Motor neuron (in vitro differentiated cells): Measurements from ENCODE around the gene TMEM154. TPM values are rescaled to one million over a fixed set of nuclear protein-coding genes. Genes with fewer than 3 reads are reported as not detected.

Experiments used
- ATAC-seq, 8 experiments: fragments of 200-7000 bp; cut with Tn5 transposase; replicated peaks in 6 of 8; 2 replicates each; pipeline ENCODE4 v1.8.0; 2021; ENCODE audit warnings: mild to moderate bottlenecking in 8 of 8, moderate library complexity in 8 of 8
- H3K27ac ChIP-seq, 2 donors: fragments of 250-450 bp; sonication (Bioruptor Pico); 2 replicates each; pipeline ENCODE4 v1.9.0; 2021; ENCODE audit warnings: antibody characterized with exemption in 2 of 2, mild to moderate bottlenecking in 2 of 2, moderate library complexity in 1 of 2
- H3K4me1 ChIP-seq, 2 donors: fragments of 250-450 bp; sonication (Bioruptor Pico); replicated peaks in 1 of 2; 2 replicates each; pipeline ENCODE4 v1.6.1; 2021; ENCODE audit warnings: antibody characterized with exemption in 2 of 2, mild to moderate bottlenecking in 2 of 2, moderate library complexity in 1 of 2
- H3K4me3 ChIP-seq, 5 donors: fragments of 250-450 bp; sonication (Bioruptor Pico); 2 replicates each; pipeline ENCODE4 v1.9.0; 2021; ENCODE audit warnings: antibody characterized with exemption in 5 of 5, mild to moderate bottlenecking in 5 of 5, moderate library complexity in 4 of 5
- WGBS, 10 experiments: fragments of 450-650 bp; shearing (Covaris generic); methylation state at CpG; one replicate each; pipeline ENCODE4 v1.0.0; 2022; 5-methylcytosine and 5-hydroxymethylcytosine counted together
- in situ Hi-C, 9 experiments: fragments of 400-800 bp; cut with MboI; loops; one replicate each; pipeline ENCODE4 v1.15.0; 2021; ENCODE audit warnings: low sequenced_read_pairs in 9 of 9, low pct_unique_long_range_greater_than_20kb in 2 of 9; ENCODE audit not compliant: unreplicated experiment in 9 of 9
- total RNA-seq, 8 experiments: library from RNA; unstranded; fragments of 300-600 nt; gene quantifications; 2 replicates each; pipeline versions ENCODE4 v1.2.3 to v1.2.4, GENCODE V29; 2022

TMEM154 gene
- 1 to 10 TPM in 2 of 8 experiments, under 1 TPM in 6; 0.04 to 4.3 (median 0.23) TPM for total RNA-seq

DNA sequence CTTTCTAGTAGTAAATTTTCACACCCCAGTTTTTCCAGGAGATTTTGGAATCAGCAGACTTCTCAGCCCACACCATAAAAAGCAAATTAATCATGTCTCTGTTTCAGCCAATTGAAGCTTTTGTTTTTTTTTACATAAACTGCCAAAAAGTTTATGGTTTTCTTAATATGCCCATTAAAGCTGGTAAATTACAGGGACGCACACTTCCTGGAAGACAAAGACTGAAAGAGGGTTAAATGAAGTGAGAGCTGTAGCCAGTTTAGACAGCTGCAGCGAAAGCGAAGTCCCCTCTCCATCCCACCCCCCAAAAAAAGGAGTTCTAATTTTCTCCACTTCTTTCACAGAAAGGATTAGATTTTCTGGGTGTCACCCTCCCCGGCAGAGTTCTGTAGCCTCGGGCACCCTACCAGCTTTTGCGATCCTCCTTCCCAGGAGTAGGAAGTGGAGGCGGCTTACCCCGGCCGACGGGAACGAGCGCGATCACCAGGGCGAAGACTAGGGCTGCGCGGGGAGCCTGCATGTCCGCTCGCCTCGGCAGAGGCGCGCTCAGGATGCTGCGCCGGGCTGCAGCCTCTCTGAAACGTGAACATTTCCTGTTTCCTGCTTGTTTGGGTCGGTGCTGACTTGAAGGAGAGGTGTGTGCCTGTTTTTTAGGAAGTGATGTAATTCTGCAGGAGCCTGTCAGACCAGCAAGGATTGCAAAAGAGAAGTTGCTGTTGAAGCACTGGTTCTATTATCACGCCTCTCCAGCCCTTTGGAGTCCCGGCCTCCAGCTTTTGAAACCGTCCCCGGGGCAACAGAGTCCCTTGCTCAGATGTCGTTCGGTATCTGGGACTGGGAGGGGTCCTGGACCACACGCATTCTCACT lies at the start of gene TMEM154:
TMEM154 (minus strand) TSS at position 584 of the 868 bp plus-strand sequence; CDS start at position 520, 64 bp downstream.
- peak; percentile 69 to 96 (median 84) for ATAC-seq
- 0 to 27% (median 3%) methylated on average over 1 to 24 of the region's 32 CpGs for WGBS, 10 experiments
- in situ Hi-C loops = no loop called here
- H3K4me1 ChIP-seq = peaks cover 17 to 21% of the 10 kb centered on the region in 2 donors
- H3K4me3 ChIP-seq = peak within 1 kb of the TSS; percentile 17 to 39 (median 31)
- no peak within 1 kb of the TSS for H3K27ac ChIP-seq

DNA sequence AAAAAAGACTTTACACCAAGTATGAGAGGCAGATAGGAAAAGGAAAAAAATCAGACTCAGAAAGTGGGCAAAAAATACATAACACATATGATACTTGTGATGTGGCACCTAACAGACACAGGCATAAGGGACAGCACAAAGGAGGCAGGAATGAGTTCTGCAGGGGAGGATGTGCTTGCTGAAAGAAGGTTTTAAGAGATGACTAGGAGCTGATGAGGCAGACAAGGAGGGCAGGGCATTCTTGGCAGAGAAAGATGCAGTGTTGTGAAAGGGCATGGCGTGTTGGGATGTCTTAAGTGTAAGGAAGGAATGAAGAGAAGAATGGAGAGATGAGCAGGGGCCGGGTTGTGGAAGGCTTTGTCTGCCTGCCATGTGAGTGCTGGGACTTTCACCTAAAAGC lies 49.7 kb upstream of the TMEM154 start:
- Histone ChIP-seq H3K4me3 (no peak overlapping the region), H3K4me1 (no peaks in the 10 kb centered on the region), H3K27ac (no peak overlapping the region)
- peak in 2 of 8 experiments; percentile 40 to 56 for ATAC-seq
- WGBS, 10 experiments = 0 to 50% (median 40%) methylated on average over 1 to 2 of the region's 2 CpGs; no CpG with 5 or more reads in 1 of the 10 experiments
- in situ Hi-C loops = loop anchor here in 2 of 9 experiments (25.0 kb wide), 1 partner anchor 217 kb away; no protein-coding TSS in a partner anchor

GRCh38 chr4:152728343-152728742 lies 48.5 kb upstream of the TMEM154 start:
- in situ Hi-C loops = loop anchor here in 2 of 9 experiments (25.0 kb wide), 1 partner anchor 216 kb away; no protein-coding TSS in a partner anchor
- Histone ChIP-seq H3K4me3 (no peak overlapping the region), H3K4me1 (no peaks in the 10 kb centered on the region), H3K27ac (no peak overlapping the region)
- 60% methylated on average over 1 of the region's 1 CpG; no CpG with 5 or more reads in 8 of the 10 experiments for WGBS, 10 experiments
- ATAC-seq = no peak

- 0 to 100% (median 61%) methylated on average over 1 of the region's 1 CpG; no CpG with 5 or more reads in 4 of the 10 experiments for WGBS, 10 experiments
- no peak for ATAC-seq
- in situ Hi-C loops = loop anchor here in 2 of 9 experiments (25.0 kb wide), 1 partner anchor 215 kb away; no protein-coding TSS in a partner anchor
Observed at GRCh38 chr4:152727784-152728183, 48.0 kb upstream of the TMEM154 start.

DNA sequence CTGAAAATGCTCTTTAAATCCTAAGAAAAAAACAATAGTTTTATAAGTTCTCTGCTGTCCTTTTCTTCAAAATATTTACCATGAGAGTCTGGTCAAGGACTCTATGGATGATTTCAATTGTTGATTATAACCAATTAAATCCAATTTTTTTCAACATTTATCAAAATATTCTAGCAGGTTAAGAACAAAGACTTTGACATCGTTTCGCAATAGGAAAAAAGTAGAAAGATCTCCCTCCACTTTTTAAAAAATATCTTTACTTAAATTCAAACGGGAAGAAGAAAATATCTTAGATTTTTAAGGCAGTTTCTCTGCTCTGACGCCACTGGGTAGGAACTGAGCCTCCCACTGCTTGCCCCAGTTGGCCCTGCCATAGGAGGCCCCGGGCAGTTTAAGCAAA lies 44.7 kb upstream of the TMEM154 start:
- no peak for ATAC-seq
- Histone ChIP-seq H3K27ac (no peak overlapping the region), H3K4me1 (no peaks in the 10 kb centered on the region), H3K4me3 (no peak overlapping the region)
- 25 to 100% (median 68%) methylated on average over 1 to 5 of the region's 5 CpGs for WGBS, 10 experiments
- in situ Hi-C loops = no loop called here

More at GRCh38 chr4:152727784-152728183, 48.0 kb upstream of the TMEM154 start:
- no peak overlapping the region for H3K4me3 ChIP-seq
- no peak overlapping the region for H3K27ac ChIP-seq
- no peaks in the 10 kb centered on the region for H3K4me1 ChIP-seq

- Histone ChIP-seq H3K4me3 (no peak overlapping the region), H3K4me1 (no peaks in the 10 kb centered on the region), H3K27ac (no peak overlapping the region)
- WGBS, 10 experiments = 0 to 90% (median 48%) methylated on average over 2 to 3 of the region's 3 CpGs; no CpG with 5 or more reads in 1 of the 10 experiments
- ATAC-seq = no peak
- in situ Hi-C loops = no loop called here
Observed at GRCh38 chr4:152723236-152723635, 43.4 kb upstream of the TMEM154 start.

DNA sequence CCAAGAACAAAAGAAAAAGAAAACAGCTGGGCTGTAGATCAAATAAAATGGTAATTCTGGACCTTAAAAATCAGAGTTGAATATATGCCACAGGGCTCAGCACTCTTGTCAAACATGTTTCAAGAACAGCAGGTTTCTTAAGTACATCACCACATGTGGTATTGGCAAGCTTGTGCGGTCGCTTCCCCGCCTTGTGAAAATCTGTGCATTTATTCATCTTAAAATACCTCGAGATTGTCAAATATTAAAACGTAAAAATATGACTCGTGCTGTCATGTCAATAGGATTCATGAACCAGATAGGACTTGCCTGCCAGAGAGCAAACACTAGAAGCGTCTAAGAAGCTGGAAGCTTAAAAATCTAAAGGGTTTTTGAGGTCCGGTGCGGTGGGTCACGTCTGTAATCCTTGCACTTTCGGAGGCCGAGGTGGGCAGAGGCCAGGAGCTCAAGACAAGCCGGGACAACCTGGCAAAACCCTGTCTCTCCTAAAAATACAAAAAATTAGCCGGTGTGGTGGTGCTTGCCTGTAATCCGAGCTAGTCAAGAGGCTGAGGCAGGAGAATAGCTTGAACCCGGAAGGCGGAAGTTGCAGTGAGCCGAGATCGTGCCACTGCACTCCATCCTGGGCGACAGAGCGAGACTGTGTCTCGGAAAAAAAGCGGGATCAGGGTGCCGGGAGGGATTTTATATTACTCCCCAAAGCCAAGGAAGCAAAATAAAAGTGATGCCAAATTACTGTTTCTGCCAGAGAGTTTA lies 40.2 kb upstream of the TMEM154 start:
- 17 to 95% (median 72%) methylated on average over 2 to 19 of the region's 24 CpGs for WGBS, 10 experiments
- H3K4me1 ChIP-seq = no peaks in the 10 kb centered on the region
- in situ Hi-C loops = no loop called here
- H3K27ac ChIP-seq = no peak overlapping the region
- H3K4me3 ChIP-seq = no peak overlapping the region
- ATAC-seq = peak in 1 of 8 experiments; percentile 48

- 38 to 100% (median 92%) methylated on average over 1 of the region's 1 CpG; no CpG with 5 or more reads in 6 of the 10 experiments for WGBS, 10 experiments
- in situ Hi-C loops = no loop called here
- no peak for ATAC-seq
- Histone ChIP-seq H3K4me3 (no peak overlapping the region), H3K27ac (no peak overlapping the region), H3K4me1 (no peaks in the 10 kb centered on the region)
Observed at GRCh38 chr4:152719291-152719690, 39.5 kb upstream of the TMEM154 start.

- no peak for ATAC-seq
- 71 to 100% (median 88%) methylated on average over 1 to 6 of the region's 6 CpGs; no CpG with 5 or more reads in 3 of the 10 experiments for WGBS, 10 experiments
- H3K27ac ChIP-seq = no peak overlapping the region
Observed at GRCh38 chr4:152715076-152715475, 35.3 kb upstream of the TMEM154 start.

DNA sequence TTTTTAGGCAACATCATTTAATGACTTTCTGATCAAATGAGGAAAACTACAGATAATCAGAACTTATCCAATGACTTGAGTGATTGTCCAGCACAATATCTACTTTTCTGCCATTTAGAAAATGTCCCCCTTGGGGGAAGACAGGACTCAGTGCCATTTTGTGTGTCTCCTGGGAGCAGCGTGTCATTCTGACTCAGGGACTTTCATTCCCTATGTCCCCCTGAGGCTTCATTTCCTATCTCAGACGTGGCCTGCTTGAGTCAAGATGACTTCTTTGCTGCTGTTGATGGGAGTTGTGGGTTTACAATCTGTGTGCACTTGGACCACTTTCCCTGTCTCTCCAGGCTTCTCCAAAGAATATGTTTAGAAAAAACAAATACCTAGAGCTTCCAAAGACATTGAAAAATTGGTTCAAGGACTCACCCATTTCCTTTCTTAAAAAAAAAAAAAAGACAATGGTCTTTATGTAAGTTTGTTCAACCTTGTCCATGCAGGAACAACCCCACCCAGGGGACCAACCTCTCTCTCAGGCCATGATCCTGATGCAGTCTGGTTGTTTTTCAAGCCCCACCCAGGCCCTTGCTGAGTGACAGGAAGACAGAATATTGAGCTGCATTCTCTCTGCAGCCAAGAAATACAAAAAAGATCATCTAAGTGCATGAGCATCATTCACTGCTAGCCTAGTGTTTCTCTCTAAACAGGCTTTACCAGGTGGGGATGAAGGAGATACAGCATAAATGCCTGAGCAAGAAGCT lies 34.3 kb upstream of the TMEM154 start:
- Histone ChIP-seq H3K27ac (no peak overlapping the region), H3K4me1 (no peaks in the 10 kb centered on the region), H3K4me3 (no peak overlapping the region)
- peak in 1 of 8 experiments; percentile 53 for ATAC-seq
- 7 to 100% (median 60%) methylated on average over 1 to 2 of the region's 2 CpGs; no CpG with 5 or more reads in 3 of the 10 experiments for WGBS, 10 experiments
- in situ Hi-C loops = no loop called here

More at GRCh38 chr4:152715076-152715475, 35.3 kb upstream of the TMEM154 start:
- Histone ChIP-seq H3K4me3 (no peak overlapping the region), H3K4me1 (no peaks in the 10 kb centered on the region)
- in situ Hi-C loops = no loop called here

DNA sequence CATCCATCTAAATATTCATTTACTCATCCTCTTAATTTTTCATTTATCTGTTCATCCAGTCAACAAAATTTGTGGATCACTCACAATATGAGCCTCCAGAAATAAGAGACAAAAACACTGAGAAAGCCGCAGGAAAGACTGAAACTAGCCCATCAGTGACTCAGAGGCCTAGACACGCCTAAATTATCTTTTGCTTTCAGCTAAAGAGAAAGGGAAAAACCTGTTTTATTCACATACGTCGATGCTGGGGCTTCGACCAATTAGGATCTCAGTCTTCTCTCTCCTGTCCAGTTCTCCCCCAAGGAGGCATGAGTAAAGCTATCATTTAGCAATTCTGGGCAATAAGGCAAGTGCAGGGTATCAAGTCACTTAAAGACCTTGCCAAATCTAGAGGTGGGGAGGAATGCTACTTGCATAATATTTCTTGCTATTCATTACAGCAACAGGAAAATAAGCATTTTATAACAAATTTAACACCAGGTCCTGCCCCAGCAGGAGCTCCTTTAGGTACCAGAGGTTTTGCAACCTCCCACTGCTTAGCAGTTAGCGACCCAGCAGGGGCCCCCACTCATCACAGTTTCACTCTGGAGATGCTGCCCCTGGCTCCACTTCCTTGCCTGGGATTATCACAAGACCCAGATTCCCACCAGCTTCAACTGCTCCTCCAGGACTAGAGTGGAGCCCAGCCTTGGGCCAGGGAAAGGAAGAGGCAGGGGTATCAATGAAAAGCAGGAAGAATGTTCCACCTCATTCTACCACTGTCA lies 30.1 kb upstream of the TMEM154 start:
- Histone ChIP-seq H3K4me3 (no peak overlapping the region), H3K27ac (no peak overlapping the region), H3K4me1 (no peaks in the 10 kb centered on the region)
- no peak for ATAC-seq
- in situ Hi-C loops = no loop called here
- 39 to 100% (median 81%) methylated on average over 4 to 6 of the region's 6 CpGs; no CpG with 5 or more reads in 3 of the 10 experiments for WGBS, 10 experiments

DNA sequence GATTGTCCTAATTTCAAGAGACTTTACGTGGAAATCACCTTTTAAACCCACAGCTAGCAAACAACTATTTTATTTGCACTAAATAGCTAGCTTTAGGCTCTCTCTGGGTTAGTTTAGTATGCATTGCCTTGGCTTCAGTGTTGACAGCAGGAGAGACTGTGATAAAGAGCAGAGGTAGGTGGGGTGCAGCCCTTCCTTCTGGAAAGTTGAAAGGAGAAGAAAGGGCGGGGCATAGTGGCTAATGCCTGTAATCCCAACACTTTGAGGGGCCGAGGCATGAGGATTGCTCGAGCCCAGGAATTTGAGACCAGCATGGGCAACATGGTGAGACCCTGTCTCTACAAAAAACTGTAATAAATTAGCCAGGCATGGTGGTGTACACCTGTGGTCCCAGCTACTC lies 29.0 kb upstream of the TMEM154 start:
- H3K27ac ChIP-seq = no peak overlapping the region
- no peak overlapping the region for H3K4me3 ChIP-seq
- H3K4me1 ChIP-seq = no peaks in the 10 kb centered on the region
- 0 to 100% (median 73%) methylated on average over 1 to 4 of the region's 4 CpGs; no CpG with 5 or more reads in 3 of the 10 experiments for WGBS, 10 experiments
- no peak for ATAC-seq
- in situ Hi-C loops = no loop called here
